Fibroblast of lung (primary cell): ENCODE data around the gene ZNF385B. TPM values are rescaled to one million over a fixed set of nuclear protein-coding genes. Genes with fewer than 3 reads are reported as not detected.

Experiments
- DNase-seq, 2 donors: peaks; one replicate each; pipeline versions ENCODE4 v3.0.0 to v3.0.0-alpha.2; 2010; ENCODE audit warnings: low read depth in 2 of 2
- H2AFZ ChIP-seq: 2 replicates; pipeline ENCODE4 v1.5.1; 2012; ENCODE audit warnings: low read length, control low read depth, inconsistent platforms
- H3K27ac ChIP-seq: 2 replicates; pipeline ENCODE4 v1.5.1; 2011; ENCODE audit warnings: low read length, control low read depth; ENCODE audit not compliant: insufficient read depth
- H3K27me3 ChIP-seq: 2 replicates; pipeline ENCODE4 v1.5.1; 2011; ENCODE audit warnings: mild to moderate bottlenecking, low read length; ENCODE audit not compliant: control insufficient read depth, insufficient read depth
- H3K36me3 ChIP-seq: 2 replicates; pipeline ENCODE4 v1.5.1; 2011; ENCODE audit warnings: low read length; ENCODE audit not compliant: control insufficient read depth, insufficient read depth
- H3K4me1 ChIP-seq: 2 replicates; pipeline ENCODE4 v1.5.1; 2011; ENCODE audit warnings: low read length; ENCODE audit not compliant: control insufficient read depth, insufficient read depth; ENCODE audit errors: extremely low read depth
- H3K4me2 ChIP-seq: 2 replicates; pipeline ENCODE4 v1.5.1; 2011; ENCODE audit warnings: low read length, control low read depth; ENCODE audit not compliant: insufficient read depth; ENCODE audit errors: extremely low read depth
- H3K4me3 ChIP-seq, 4 experiments: fragments of 200-600 bp in 1 of 4; sonication (generic) in 1 of 4; replicated peaks in 1 of 4; 2 replicates each; pipeline ENCODE4 v1.5.1; 2011 to 2016; ENCODE audit warnings: low read length in 4 of 4, low read depth in 3 of 4, mild to moderate bottlenecking in 3 of 4, control low read depth in 2 of 4, inconsistent platforms in 1 of 4, mixed read lengths in 1 of 4; ENCODE audit not compliant: insufficient read depth in 1 of 4; ENCODE audit errors: control extremely low read depth in 1 of 4
- H3K79me2 ChIP-seq: 2 replicates; pipeline ENCODE4 v1.5.1; 2012; ENCODE audit warnings: mild to moderate bottlenecking, low read length, inconsistent platforms; ENCODE audit not compliant: control insufficient read depth, insufficient read depth
- H3K9ac ChIP-seq: 2 replicates; pipeline ENCODE4 v1.5.1; 2011; ENCODE audit warnings: mild to moderate bottlenecking, low read length, control low read depth; ENCODE audit not compliant: insufficient read depth
- H3K9me3 ChIP-seq: 2 replicates; pipeline ENCODE4 v1.5.1; 2012; ENCODE audit warnings: low read depth, low read length; ENCODE audit not compliant: control insufficient read depth, insufficient read depth
- H4K20me1 ChIP-seq: 2 replicates; pipeline ENCODE4 v1.5.1; 2011; ENCODE audit warnings: low read length; ENCODE audit not compliant: control insufficient read depth, insufficient read depth; ENCODE audit errors: extremely low read depth
- CTCF ChIP-seq, 2 donors: IDR thresholded peaks in 1 of 2; conservative IDR thresholded peaks in 1 of 2; 1 replicate in 1 of 2; 2 replicates in 1 of 2; pipeline ENCODE4 v1.5.1; 2011 to 2012; ENCODE audit warnings: low read length in 2 of 2, control low read depth in 1 of 2, inconsistent platforms in 1 of 2, low read depth in 1 of 2, mild to moderate bottlenecking in 1 of 2
- EZH2 ChIP-seq: IDR thresholded peaks from 2 replicates; pipeline ENCODE4 v1.5.1; 2012; ENCODE audit warnings: low read length, control low read depth, mild to moderate bottlenecking; ENCODE audit errors: missing control alignments
- polyA plus RNA-seq, 2 donors: library from polyadenylated mRNA; depleted of rRNA in 1 of 2; stranded (reverse) in 1 of 2; unstranded in 1 of 2; fragments of >200 nt; gene quantifications; 2 replicates each; pipeline ENCODE4 v1.2.1, GENCODE V29; 2011 to 2012; ENCODE audit warnings: missing spikeins in 1 of 2
- total RNA-seq: library from RNA; depleted of rRNA; stranded (reverse); fragments of >200 nt; gene quantifications from 2 replicates; pipeline ENCODE4 v1.2.1, GENCODE V29; 2014

Gene ZNF385B
- total and polyA plus RNA-seq, 2 donors (not counting 1 experiment from before 2014, with no cell fraction given) = 0.06 TPM; not detected in 1

- Histone ChIP-seq H3K36me3 (no peaks in the 10 kb centered on the region), H4K20me1 (no peaks in the 10 kb centered on the region), H3K4me3 (no peak overlapping the region), H3K9me3 (no peaks in the 10 kb centered on the region), H3K79me2 (no peaks in the 10 kb centered on the region), H3K27ac (no peak overlapping the region), H2AFZ (no peak overlapping the region), H3K27me3 (no peaks in the 10 kb centered on the region), H3K4me2 (no peak overlapping the region), H3K9ac (no peak overlapping the region), H3K4me1 (no peaks in the 10 kb centered on the region)
- DNase-seq = no peak
- TF ChIP-seq EZH2 = no peak
- TF ChIP-seq CTCF (conservative IDR thresholded peaks at IDR 0.05 in 1 of 2, IDR thresholded peaks at IDR 0.05 in 1 of 2; ENCODE audit: low read depth in 1 of 2, low read length in 2 of 2) = no peak
Measured at GRCh38 chr2:179646173-179646769, 215.1 kb downstream of the ZNF385B start.

GRCh38 chr2:179645047-179645446 lies 216.4 kb downstream of the ZNF385B start:
- Histone ChIP-seq H3K79me2 (no peaks in the 10 kb centered on the region), H3K27me3 (no peaks in the 10 kb centered on the region), H3K4me2 (no peak overlapping the region), H3K4me3 (no peak overlapping the region), H4K20me1 (no peaks in the 10 kb centered on the region), H3K4me1 (no peaks in the 10 kb centered on the region), H2AFZ (no peak overlapping the region), H3K27ac (no peak overlapping the region), H3K36me3 (no peaks in the 10 kb centered on the region), H3K9me3 (no peaks in the 10 kb centered on the region), H3K9ac (no peak overlapping the region)
- DNase-seq = no peak
- TF ChIP-seq EZH2 (no peak), CTCF (conservative IDR thresholded peaks at IDR 0.05 in 1 of 2, IDR thresholded peaks at IDR 0.05 in 1 of 2; ENCODE audit: low read depth in 1 of 2, low read length in 2 of 2) (no peak)

DNA sequence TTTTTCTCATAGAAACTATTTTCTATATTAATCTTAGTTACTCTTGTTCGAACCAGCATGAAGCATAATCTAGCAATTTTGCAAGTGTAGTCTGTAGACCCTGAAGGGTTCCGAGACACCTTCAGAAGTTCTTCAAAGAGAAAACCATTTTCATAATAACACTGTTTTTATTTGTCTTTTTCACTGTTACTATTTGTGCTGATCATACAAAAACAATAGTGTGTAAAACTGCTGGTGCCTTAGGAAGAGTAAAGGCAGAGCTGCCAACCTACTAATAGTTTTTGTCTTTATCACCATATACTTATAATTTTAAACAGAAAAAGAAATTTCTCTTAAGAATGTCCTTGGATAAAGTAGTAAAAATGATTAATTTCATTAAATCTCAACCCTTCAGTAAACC lies 218.9 kb downstream of the ZNF385B start:
- Histone ChIP-seq H3K79me2 (no peaks in the 10 kb centered on the region), H3K9ac (no peak overlapping the region), H3K36me3 (no peaks in the 10 kb centered on the region), H3K9me3 (no peaks in the 10 kb centered on the region), H4K20me1 (no peaks in the 10 kb centered on the region), H2AFZ (no peak overlapping the region), H3K4me2 (no peak overlapping the region), H3K27me3 (no peaks in the 10 kb centered on the region), H3K4me3 (no peak overlapping the region), H3K27ac (no peak overlapping the region), H3K4me1 (no peaks in the 10 kb centered on the region)
- DNase-seq = no peak
- no peak for TF ChIP-seq EZH2
- no peak for TF ChIP-seq CTCF (conservative IDR thresholded peaks at IDR 0.05 in 1 of 2, IDR thresholded peaks at IDR 0.05 in 1 of 2; ENCODE audit: low read depth in 1 of 2, low read length in 2 of 2)
